NCI-H446 treated with DMSO at 0.1 percent for 48 hours (cell line): Measurements from ENCODE around the gene NPIPA1.
"Not testable (repeated sequence)": the region's sequence is repeated elsewhere in the genome, so short reads cannot be mapped to it uniquely, and the experiment has no call there.

ENCODE experiments used
- DNase-seq: peaks from one replicate; lab custom pipeline; 2025; lab: John Stamatoyannopoulos, UW

NPIPA1 gene

GRCh38 chr16:14930246-14930645 is 7.0 kb upstream of the NPIPA1 start:
- DNase-seq = not testable (repeated sequence)

GRCh38 chr16:14930971-14931370 is 6.3 kb upstream of the NPIPA1 start:
- DNase-seq = not testable (repeated sequence)

GRCh38 chr16:14932581-14933375 is 4.5 kb upstream of the NPIPA1 start:
- not testable (repeated sequence) for DNase-seq

- DNase-seq = not testable (repeated sequence)
Measured at GRCh38 chr16:14937994-14938393, 751 bp downstream of the NPIPA1 start.

- DNase-seq = not testable (repeated sequence)
Measured at GRCh38 chr16:14942686-14943085, 5.4 kb downstream of the NPIPA1 start.

GRCh38 chr16:14955546-14956231 is 18.4 kb downstream of the NPIPA1 start:
- no peak for DNase-seq

GRCh38 chr16:14957576-14958322 is 20.5 kb downstream of the NPIPA1 start:
- DNase-seq = no peak

GRCh38 chr16:14958323-14958600 is 21.0 kb downstream of the NPIPA1 start:
- no peak for DNase-seq

GRCh38 chr16:14958970-14959369 is 21.7 kb downstream of the NPIPA1 start:
- no peak for DNase-seq

GRCh38 chr16:14961405-14962186 is 24.4 kb downstream of the NPIPA1 start:
- DNase-seq = no peak

- no peak for DNase-seq
Measured at GRCh38 chr16:14963281-14964173, 26.3 kb downstream of the NPIPA1 start.

- no peak for DNase-seq
Measured at GRCh38 chr16:14965328-14965727, 28.1 kb downstream of the NPIPA1 start.

GRCh38 chr16:14969795-14970194 is 32.6 kb downstream of the NPIPA1 start:
- not testable (repeated sequence) for DNase-seq

- not testable (repeated sequence) for DNase-seq
Measured at GRCh38 chr16:14971621-14972228, 34.5 kb downstream of the NPIPA1 start.

- not testable (repeated sequence) for DNase-seq
Measured at GRCh38 chr16:14973785-14974322, 36.6 kb downstream of the NPIPA1 start.

- DNase-seq = not testable (repeated sequence)
Measured at GRCh38 chr16:14974331-14974655, 37.0 kb downstream of the NPIPA1 start.

- peak; percentile 54 for DNase-seq
Measured at GRCh38 chr16:14974656-14975417, 37.6 kb downstream of the NPIPA1 start, which contains the start of gene PDXDC1. Gene PDXDC1 (plus strand): TSS chr16:14975026. CDS start chr16:14975200, 174 bp downstream.

- DNase-seq = not testable (repeated sequence)
Measured at GRCh38 chr16:14975418-14976194, 38.4 kb downstream of the NPIPA1 start.
